GM19372 (cell line): ENCODE measurements around the gene BGN.

ENCODE experiments used
- ATAC-seq: cut with Tn5 transposase; IDR thresholded peaks from one replicate; pipeline ENCODE4 v1.9.1; 2021; ENCODE audit warnings: mild to moderate bottlenecking, low read depth, moderate library complexity; ENCODE audit not compliant: unreplicated experiment

BGN gene

DNA sequence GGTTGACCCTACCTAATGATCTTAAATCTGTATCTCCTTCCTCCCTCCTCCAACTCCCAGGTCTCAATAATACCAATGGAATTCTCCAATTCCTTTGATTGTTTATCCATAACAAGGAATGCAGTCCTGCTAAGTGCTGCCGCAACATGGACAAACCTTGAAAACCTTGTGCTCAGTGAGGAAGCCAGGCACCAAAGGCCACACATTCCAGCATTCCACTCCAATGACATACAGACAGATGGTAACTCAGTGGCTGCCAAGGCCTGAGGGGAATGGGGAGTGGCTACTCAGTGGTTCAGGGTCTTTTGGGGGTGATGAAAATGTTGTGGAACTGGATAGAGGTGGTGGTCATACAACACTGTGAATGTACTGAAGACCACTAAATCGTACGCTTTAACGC, 34.8 kb upstream of the BGN start:
- ATAC-seq = no peak

DNA sequence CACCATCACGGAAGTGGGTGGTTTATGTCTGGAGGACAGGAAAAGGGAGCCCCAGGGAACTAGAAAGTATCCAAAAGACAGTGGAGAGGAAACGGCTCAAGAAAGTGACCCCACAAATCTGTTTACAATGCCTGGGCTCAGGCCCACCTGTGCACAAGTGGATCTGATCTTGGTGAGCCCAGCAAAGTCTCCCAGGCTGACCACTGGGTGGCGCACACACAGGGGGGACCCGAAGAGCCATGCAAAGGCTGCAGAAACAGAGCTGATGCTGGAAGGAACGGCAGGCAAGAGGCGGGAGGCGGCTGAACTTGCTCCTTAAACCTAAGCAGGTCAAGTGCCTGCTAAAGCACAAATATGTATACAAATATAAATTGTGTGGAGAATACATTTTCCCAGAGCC, 34.0 kb upstream of the BGN start:
- ATAC-seq = no peak

DNA sequence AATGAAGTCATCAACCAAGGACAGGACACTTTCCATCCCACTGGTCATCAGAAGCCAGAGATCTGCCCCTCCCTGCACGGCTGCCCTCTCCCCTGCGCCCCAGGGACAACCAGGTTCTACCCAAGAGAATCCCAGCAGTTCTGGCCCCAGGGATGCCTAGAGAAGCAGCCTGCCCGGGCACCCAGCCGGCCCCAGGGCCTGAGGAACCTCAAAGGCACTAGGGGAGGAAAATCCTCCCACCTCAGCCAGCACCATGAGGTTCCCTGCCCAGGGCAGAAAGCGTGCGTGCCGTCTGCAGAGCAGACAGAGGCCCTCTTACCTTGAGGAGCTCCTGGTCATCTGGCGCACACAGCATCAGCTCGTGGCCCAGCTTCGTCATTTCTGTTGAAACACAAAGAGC, 32.5 kb upstream of the BGN start:
- ATAC-seq = no peak

DNA sequence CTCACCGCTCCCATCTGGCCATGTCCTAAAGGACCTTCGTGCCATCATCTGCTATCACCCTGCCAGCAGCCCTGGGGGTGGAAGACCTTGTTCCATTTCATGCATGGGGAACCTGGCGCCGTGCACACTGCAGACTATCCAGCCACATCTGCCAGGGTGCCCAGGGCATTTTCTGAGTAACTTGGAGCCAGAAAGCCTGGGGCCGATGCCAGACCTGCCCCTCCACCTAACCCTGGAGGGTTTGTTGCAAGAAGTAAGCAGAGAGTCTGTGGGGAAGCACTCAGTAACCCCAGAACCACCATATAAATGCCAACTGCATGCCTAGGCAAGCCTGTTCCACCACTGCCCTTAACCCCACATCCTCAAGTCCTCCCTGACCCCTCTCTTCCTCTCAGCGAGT, 31.7 kb upstream of the BGN start:
- no peak for ATAC-seq

DNA sequence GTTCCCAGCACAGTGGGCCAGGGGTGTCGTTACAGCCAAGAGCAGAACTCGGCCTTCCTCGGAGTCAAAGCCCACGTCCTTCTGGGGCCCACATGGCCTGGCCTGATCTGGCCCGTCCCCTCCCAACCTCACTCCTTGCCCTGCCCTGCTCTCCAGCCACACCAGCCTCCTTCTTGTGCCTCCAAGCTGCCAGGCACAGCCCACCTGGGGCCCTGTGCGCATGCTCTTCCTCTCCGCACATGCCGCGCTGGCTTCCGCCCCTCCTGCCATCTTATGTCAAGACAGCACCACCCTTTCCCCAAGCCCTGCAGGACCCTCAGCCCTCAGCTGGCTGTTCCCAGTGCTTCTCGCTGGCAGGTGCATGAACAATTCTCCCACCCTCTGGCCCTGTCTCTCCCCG, 31.2 kb upstream of the BGN start:
- ATAC-seq = no peak

DNA sequence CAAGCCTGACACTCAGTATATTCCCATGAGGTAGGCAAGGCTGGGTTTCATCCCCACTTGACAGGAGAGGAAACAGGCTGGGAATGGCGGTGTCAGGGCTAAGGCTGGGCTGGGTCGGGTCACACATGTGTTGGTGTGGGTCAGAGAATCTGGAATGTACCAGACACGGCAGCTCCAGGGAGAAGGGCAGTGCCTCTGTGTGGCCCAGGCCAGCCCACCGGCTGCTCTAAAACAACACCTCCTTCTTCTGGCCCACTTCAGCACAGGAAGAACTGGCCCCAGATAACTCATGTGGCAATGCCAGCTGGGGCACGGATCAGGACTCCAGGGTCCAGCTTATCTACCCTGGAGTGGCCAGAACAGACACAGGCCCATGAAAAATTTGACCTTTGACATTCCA, 30.7 kb upstream of the BGN start:
- no peak for ATAC-seq

DNA sequence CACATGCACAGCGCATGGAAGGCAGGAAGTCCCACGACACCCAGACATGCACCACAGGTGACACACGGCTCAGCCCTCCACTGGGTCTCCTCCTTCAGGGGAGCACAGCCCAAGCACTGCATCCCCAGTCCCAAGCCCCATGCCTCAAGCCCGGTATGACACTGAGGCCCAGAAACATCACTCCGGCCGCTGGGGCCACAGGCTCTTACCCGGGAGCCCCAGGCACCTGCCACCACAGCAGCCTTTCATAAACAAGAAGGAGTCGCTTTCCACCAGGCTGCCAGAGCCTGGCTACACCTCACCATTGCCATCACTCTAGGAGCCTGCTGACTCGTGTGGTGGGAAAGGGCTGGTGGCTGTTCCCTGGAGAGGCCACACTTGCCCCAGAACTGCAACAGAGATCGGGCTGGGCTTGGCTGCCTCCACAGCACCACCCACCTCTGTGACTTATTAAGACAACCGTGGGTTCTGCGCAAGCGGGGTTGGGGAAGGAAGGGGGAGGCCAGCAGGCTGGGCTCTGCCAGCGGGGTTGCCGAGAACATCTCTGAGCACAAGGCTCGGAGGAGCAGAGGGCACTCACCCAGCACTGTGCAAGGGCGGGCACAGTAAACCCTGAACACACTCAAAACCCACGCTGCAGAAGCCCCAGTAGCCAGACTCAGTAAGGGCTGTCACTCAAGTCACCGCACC, 28.9 kb upstream of the BGN start:
- ATAC-seq = no peak

DNA sequence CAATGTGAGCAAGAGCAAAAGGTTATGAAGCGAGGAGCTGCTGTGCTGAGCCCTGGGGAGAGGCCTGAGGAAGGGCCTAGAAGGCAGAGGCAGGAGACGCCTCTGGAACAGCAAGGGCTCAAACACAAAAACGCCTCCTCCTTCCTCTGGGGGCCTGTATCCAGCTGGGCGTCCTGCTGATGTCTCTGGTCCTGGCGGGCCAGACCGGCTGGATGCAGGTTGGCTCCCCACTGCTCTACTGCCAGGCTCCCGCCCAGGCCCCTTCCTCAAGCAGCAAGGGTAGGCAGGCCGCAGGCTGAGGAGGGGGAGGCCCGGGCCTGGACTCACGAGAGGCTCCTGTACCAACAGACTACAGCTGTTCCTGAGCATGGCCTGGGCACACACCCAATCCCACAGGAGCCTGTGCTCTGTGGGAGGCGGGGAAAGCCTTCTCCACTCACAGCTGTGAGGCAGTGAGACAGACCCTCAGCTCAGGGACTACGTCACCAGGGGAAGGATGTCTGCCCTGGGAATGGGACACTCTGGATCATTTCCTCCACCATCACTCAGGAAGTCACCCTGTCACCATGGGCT, 26.7 kb upstream of the BGN start:
- no peak for ATAC-seq

DNA sequence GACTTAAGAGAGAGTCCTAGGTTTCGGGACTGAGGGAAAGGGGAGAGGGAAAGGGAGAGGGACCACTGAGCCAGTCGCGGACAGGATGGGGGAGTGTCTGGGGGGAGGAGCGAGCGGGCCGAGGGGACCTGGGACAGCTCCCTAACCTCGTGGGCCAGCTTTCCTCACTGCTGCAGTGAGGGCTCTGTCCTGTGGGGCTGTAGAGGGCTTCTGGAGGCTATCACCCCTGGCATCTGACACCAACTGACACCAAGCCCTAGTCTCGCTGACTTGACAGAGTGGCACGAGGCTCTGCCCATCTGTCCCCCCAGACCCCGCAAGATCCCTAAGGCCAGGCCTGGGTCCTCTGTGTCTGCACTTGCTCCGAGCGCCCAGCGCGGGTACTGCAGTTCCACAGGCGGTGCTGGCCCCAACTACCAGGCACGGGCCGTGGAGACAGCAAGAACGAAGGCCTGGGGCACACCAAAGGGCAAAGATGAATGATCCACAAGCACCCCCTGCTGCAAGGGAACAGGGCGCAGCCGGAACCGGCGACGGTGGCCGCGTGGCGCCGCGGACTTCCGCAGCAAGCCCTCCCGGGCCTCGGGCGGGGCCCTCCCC, 24.9 kb upstream of the BGN start:
- ATAC-seq = peak; percentile 41

DNA sequence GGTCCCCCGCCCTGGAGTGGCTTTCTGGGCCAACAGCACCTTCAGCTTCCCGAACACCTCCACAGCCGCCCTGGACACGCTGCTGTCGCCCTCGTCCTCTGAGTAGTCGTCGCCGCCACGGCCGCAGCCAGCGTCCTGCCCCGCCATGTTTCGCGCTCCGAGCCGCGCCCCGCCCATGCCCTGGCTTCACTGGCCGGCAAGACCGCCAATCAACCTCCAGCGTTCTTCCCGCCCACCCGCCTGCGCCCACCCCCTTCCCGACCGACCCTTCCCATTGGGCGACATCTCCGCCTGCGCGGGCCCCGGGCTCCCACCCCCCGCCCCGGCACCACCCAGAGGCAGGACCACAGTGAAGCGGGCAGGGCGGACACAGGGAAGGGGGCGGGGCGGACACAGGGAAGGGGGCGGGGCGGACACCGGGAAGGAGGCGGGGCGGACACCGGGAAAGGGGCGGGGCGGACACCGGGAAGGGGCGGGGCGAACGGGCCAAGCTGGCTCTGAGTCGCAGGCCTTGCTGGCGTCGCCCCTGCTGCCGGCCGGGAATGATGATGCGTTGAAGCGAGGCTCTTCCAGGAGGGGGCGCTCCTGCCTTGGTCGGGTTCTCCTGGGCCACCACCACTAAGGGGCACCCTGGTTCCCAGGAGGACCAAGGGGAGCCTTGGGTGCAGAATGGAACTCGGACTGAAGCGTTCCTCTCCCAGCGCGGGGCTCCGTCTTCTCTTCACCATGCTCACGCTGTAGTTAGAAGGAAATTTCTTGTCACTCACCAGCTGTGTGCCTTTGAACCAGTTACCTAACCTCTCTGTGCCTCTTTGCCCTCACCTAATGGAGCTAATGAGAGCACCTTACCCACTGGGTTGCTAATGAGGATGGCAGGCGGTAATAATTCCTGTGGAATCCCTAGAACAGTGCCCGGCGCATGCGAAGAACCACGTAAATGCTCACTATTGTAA, 24.1 kb upstream of the BGN start, which contains the start of gene HAUS7:
HAUS7 (minus strand) TSS at position 166 of the 953 bp plus-strand sequence; CDS start at position 147, 19 bp downstream.
- peak; percentile 78 for ATAC-seq

DNA sequence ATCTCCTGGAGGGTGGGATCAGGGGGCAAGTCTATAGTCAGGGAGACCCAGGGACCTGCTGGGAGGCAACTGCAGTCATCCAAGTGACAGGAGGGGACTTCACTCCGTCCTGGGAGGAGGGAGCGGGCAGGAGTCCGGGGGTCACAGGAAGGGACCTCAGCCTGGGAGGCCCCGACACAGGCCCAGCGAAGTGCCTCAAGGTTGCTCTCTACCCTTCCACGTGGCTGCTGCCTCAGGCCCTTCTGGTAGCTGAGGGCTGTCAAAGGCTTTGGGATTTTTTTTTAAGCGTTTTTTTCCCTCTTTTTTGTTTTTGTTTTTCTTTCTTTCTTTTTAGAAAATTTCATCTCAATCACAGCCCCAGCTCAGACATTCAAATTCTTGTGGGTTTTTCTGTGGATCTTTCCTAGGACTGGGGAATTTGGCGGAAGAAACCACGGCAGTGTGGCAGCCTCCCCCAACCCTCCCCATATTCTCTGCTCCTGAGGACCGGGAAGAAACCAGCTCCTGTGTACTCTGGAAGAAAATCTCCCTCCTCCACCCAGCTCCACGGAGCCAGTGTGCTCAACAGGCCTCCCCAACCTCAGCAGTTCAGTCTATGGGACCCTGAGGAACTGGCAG, 23.0 kb upstream of the BGN start:
- no peak for ATAC-seq

DNA sequence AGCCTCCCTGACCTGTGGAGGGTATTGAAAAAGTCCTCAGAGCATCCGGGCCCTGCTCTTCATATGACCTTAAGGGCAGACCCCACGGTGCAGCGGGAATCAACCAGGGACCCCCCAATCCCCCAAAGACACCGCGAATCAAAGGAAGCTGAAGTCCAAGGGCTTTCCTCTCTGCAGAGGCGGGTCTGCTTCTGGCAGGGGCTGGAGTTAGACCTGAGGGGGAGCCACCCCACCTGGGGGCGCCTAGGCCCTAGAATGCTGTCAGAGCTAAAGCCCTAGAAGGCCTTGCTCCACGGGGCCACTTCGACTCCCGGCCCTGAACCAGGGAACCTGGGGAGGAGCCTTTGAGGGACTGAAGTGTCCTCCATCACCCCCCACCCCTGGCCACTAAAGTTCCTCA, 21.7 kb upstream of the BGN start:
- no peak for ATAC-seq

DNA sequence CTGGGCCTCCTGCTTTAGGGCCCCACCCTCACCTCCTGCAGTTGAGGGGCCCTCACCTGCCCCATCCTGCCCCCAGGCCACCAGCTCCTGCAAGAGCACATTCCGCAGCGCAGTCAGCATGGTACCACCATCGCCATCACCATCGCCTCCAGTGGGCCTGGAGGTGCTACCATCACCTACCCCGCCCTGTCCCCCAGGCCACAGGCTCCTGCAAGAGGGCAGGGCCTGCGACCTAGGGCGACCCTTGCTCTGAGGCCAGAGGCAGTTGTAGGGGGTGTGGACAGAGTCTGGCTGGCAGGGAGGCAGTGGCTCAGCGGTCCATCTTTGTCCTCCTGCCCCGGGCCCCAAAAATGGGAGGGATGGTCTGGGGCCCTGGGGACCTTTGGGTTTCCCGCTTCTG, 20.5 kb upstream of the BGN start:
- no peak for ATAC-seq

DNA sequence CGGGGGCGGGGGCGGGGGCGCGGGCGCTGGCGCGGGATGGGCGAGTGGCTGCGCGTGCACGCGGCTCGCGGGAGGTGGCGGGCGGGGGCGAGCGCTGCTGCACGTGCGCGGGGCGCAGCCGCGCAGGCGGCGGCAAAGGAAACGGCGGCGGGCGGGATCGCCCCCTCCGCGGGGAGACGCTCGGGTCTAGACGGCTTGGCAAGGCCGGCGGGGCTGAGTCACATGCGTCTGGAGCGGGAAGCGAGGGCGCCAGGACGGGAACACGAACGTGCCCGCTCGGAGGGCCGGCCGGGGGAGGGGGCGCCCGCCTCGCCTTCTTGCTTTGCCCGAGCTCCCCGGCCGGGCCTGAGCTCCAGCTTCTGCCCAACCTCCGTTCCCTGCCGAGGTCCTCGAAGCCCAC, 20.1 kb upstream of the BGN start:
- no peak for ATAC-seq

DNA sequence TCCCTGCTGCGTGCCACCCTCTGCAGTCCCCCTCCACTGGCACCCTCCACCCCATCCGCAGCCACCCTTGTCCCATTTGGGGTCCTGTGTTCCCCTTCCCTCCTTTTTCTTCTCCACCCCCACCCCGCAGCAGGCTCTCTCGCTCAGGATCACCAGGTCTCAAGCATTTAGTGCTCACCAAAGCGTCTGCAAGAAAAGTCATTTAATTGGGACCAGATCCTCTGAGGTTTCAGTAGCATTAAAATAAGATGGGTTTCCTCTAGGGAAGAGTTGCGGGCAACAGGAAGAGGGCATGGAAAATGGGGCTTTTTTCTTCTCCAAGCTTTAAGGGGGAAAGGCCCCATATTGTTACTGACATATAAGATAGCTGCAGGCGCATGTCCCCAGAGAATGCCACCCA, 19.5 kb upstream of the BGN start:
- ATAC-seq = no peak

DNA sequence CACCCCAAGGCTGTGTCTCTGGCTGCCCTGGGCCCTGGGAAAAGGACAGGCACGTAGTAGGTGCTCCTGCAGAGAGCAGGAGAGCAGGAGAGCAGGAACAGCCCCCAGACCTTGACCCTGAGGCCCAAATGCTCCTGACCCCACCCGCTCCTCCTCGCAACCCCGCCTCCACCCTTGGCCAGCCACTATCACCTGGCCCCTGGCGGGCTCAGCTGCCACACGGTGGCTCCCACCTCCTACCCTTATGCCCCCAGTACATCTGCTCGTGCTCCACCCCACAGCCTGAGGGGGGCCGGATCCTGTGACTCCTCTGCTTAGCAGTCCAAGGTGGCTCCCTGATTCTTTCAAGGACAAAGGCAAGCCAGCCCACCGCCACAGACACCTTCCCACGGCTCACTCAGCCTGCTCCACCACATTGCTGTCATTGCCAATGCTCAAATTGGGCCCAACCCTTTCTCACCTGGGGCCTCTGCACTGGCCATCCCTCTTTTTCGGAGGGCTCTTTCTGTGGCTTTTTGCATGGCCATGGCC, 19.0 kb upstream of the BGN start:
- ATAC-seq = no peak

DNA sequence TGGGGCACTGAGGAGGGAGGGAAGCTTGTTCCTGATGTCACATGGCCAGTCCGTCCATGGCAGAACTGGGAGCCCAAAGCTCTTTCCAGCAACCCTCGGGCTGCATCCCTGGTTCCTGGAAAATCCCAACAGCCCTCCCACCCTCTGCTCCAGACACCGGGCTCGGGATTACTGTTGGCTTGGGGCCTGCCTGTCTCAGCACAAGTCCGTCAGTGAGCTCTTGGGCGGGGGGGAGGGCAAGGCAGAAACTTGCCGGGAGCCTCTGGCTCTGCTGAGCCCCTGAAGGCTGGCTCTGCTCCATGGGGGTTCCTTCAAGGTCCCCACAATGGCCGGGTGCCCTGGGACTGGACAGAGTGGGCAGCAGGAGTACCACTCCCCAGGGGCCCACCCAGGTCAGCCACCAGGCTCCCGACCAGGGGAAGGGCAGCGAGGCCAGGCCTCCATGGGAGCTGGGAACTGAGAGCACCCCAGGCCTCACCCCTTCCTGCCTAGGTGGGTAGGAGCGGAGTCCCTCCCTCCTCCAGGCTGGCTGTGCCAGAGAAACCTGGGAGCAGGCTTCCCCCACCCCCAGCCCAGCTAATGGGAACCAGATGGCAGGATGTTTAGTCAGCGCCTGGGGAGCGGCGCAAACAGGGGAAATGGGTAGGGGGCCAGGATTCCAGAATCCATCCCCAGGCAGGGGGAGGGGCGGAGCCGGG, 18.0 kb upstream of the BGN start:
- ATAC-seq = no peak

DNA sequence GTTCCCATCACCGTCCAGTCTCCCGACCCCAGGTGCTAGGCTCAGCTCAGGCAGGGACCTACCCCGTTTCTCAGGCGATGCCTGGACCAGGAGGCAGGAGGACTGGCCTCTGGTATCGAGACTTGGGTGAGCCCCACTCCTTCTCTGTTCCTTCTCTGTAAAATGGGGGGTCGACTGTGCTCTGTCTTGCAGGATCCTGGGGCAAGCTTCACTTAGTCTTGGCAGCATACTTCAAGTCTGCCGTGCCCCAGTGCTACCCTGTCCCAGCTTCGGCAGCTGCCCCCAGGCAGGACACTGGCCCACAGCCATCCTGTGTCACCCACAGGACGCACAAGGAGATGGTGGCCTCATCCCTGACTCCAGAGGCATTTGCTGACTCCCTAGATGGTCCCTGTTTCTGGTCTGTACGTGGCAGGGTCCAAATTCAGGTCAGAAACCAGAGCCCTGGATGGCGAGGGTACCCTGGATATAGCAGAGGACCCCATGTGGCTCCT, 17.4 kb upstream of the BGN start:
- no peak for ATAC-seq

DNA sequence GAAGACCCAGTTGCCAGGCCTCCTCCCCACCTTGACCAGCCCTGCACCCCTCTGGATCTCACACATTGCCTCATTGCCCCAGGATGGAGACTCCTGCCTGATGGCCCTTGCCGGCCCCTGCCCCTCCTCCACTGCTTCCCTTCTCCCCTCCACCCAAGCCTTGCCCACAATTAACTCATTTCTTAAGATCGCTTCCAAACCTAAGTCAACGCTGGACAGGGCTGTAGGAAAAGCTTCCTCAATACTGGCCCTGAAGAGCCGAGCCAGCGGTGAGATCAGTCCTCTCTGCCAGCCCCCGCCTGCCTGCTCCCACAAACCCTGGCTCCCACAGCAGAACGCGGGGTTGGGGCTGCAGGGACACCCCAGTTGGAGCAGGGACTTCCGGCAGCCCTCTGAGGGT, 16.9 kb upstream of the BGN start:
- ATAC-seq = no peak

DNA sequence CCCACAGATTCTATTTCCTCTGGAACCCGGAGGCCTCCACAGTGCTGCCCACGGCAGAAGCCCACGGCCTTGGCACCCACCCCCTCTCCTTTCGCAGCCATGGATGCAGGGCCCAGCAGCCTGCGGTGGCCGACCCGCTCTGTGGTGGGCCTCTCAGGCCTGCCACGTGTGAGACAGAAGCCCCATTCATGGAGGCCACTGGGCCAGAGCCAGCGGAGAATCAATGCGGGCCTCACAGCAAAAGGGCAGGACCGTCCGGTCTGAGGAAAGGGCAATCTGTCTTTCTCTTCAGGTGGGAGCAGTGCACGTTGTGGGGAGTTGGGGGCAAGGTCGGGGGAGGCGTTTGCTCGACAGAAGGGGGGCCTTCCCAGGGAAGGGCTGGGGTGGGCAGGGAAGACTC, 16.0 kb upstream of the BGN start:
- no peak for ATAC-seq
